Kidney (tissue), 14 donors: Measurements from ENCODE around the gene SDK1. TPM values are rescaled to one million over a fixed set of nuclear protein-coding genes. Genes with fewer than 3 reads are reported as not detected.

ENCODE experiments used
- DNase-seq, 5 donors: peaks; one replicate each; pipeline ENCODE4 v3.0.0-alpha.2; 2013 to 2020
- FAIRE-seq: peaks from 2 replicates; lab custom pipeline; 2012; peaks lifted over from hg19 to GRCh38; lab: Jason Lieb, UNC
- H3K27ac ChIP-seq, 2 donors: one replicate each; pipeline ENCODE4 v1.7.0; 2013; ENCODE audit warnings: low read depth in 2 of 2, low read length in 2 of 2, inconsistent platforms in 1 of 2
- H3K27me3 ChIP-seq: one replicate; pipeline ENCODE4 v1.7.1; 2013; ENCODE audit warnings: low read length, inconsistent platforms; ENCODE audit not compliant: control insufficient read depth, insufficient read depth
- H3K36me3 ChIP-seq, 3 donors: one replicate each; pipeline versions ENCODE4 v1.7.0 to v1.7.1; 2013; ENCODE audit warnings: low read length in 3 of 3, control low read depth in 1 of 3, inconsistent platforms in 1 of 3; ENCODE audit not compliant: insufficient read depth in 3 of 3, control insufficient read depth in 2 of 3
- H3K4me1 ChIP-seq, 3 donors: one replicate each; pipeline versions ENCODE4 v1.7.0 to v1.7.1; 2013; ENCODE audit warnings: low read length in 3 of 3, inconsistent platforms in 1 of 3, low read depth in 1 of 3; ENCODE audit not compliant: control insufficient read depth in 2 of 3, insufficient read depth in 2 of 3
- H3K4me3 ChIP-seq, 3 donors: one replicate each; pipeline versions ENCODE4 v1.7.0 to v1.8.1; 2013; ENCODE audit warnings: low read length in 3 of 3, control low read depth in 1 of 3, inconsistent platforms in 1 of 3
- H3K9ac ChIP-seq, 3 donors: one replicate each; pipeline versions ENCODE4 v1.7.0 to v1.7.1; 2013; ENCODE audit warnings: low read length in 3 of 3, control low read depth in 1 of 3, inconsistent platforms in 1 of 3
- H3K9me3 ChIP-seq, 3 donors: one replicate each; pipeline versions ENCODE4 v1.7.0 to v1.7.1; 2013; ENCODE audit warnings: low read length in 3 of 3, control low read depth in 1 of 3, inconsistent platforms in 1 of 3; ENCODE audit not compliant: control insufficient read depth in 2 of 3, insufficient read depth in 1 of 3
- intact Hi-C: fragments of 100-400 bp; cut with DNase I; formaldehyde crosslinking; loops from one replicate; pipeline ENCODE4 v1.11.1; 2022
- polyA plus RNA-seq: library from polyadenylated mRNA; stranded (reverse); fragments of 350-450 nt; fragmentation: Illumina TruSeq; extraction: RNeasy Lipid Tissue Mini Kit (QIAGEN cat#74804); gene quantifications from one replicate; pipeline ENCODE4 v1.2.3, GENCODE V29; 2014; ENCODE audit warnings: low read depth, low replicate concordance; ENCODE audit not compliant: insufficient read depth
- total RNA-seq: library from RNA; stranded (reverse); fragmentation: NEBNext Ultra II Directional; extraction: Animal tissue kit (Norgen Biotek cat#: 25700); gene quantifications from one replicate; pipeline ENCODE4 v1.2.1, GENCODE V29; 2021
- TF ChIP-seq, protein P1 (sequence below): IDR thresholded peaks from 3 replicates; pipeline ENCODE4 v1.5.1; 2012; ENCODE audit warnings: mild to moderate bottlenecking, moderate library complexity, borderline replicate concordance; ENCODE audit not compliant: insufficient read depth; ENCODE audit errors: extremely low read depth
- donor health status: control.
- donor health status: control.
- donor health status: control.
- donor health status: control.
- donor health status: control.
- donor health status: DM: yes; HTN: yes; CAD: no.
- donor health status: Normal renal cell carcinoma (clear cell type).

SDK1 gene
- total and polyA plus RNA-seq, 2 donors from 2014 or later, result 2.0 to 38.3 TPM

DNA sequence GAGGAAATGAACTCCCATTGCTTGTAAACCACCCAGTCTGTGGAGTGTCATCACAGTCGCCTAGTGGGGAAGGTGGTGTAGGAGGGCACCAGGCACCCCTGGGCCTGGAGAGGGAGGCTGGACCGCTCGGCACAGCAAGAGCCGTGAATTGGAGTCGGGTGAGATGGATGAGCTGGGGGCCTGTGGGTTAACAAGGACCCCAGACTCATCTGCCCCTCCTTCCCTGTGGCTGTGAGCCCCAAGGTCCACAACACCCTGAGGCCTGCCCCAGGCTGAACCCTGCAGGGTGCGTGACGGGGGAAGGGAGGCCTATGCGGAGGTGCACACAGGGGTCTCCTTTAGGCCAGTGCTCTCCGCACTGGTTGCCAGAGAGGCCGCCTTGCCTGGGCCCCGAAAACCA is 799.6 kb downstream of the SDK1 start:
- no peak for FAIRE-seq

GRCh38 chr7:4102231-4102841 is 801.3 kb downstream of the SDK1 start:
- TF ChIP-seq, protein P1, sequence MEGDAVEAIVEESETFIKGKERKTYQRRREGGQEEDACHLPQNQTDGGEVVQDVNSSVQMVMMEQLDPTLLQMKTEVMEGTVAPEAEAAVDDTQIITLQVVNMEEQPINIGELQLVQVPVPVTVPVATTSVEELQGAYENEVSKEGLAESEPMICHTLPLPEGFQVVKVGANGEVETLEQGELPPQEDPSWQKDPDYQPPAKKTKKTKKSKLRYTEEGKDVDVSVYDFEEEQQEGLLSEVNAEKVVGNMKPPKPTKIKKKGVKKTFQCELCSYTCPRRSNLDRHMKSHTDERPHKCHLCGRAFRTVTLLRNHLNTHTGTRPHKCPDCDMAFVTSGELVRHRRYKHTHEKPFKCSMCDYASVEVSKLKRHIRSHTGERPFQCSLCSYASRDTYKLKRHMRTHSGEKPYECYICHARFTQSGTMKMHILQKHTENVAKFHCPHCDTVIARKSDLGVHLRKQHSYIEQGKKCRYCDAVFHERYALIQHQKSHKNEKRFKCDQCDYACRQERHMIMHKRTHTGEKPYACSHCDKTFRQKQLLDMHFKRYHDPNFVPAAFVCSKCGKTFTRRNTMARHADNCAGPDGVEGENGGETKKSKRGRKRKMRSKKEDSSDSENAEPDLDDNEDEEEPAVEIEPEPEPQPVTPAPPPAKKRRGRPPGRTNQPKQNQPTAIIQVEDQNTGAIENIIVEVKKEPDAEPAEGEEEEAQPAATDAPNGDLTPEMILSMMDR, result no peak
- intact Hi-C loops, result no loop called here
- H3K27me3 ChIP-seq, result no peaks in the 10 kb centered on the region

More for the DNA sequence above, 799.6 kb downstream of the SDK1 start:
- Histone ChIP-seq H3K36me3 (no peaks in the 10 kb centered on the region), H3K9ac (no peak overlapping the region), H3K27ac (no peak overlapping the region), H3K27me3 (no peaks in the 10 kb centered on the region), H3K4me3 (no peak overlapping the region), H3K4me1 (no peaks in the 10 kb centered on the region), H3K9me3 (no peaks in the 10 kb centered on the region)
- intact Hi-C loops, result no loop called here
- DNase-seq, result no peak
- TF ChIP-seq, protein P1, result no peak

DNA sequence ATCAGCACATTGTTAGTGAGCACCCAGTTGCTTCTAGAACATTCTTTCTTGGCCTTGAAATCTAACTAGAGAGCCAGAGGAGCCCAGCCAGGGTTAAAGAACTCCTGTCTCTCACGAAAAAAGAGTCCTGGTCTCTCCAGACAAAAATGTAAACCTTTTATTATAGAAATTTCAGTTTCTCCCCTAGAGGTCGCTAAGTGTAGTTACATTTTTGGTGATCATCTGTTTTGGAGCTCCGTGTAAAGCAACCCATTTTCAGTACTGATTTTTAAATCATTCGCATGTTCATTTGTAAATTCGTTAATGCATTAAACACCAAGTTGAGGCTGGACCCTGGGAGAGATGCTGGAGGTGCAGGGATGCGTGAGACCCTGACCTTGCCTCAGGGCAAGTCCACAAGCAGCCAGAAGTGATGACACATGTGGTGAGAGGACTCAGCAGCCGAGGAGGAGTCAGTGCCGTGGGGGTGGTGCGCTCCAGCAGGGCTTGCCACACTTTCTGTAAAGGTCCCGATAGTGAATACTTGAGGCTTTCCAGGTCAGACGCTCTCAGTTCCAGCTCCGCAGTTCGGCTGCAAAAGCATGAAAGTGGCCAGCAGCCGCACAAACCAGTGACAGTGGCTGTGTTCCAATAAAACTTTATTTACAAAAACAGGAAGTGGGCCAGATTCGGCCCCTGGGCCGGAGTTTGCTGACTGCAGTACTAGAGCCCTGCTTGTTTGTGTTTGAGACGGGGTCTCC is 802.5 kb downstream of the SDK1 start:
- intact Hi-C loops, result no loop called here
- Histone ChIP-seq H3K4me3 (no peak overlapping the region), H3K36me3 (no peaks in the 10 kb centered on the region), H3K4me1 (no peaks in the 10 kb centered on the region), H3K27ac (no peak overlapping the region), H3K9me3 (no peaks in the 10 kb centered on the region), H3K9ac (no peak overlapping the region), H3K27me3 (no peaks in the 10 kb centered on the region)
- TF ChIP-seq, protein P1, result no peak
- FAIRE-seq (no peak), DNase-seq (no peak)

More at GRCh38 chr7:4102231-4102841, 801.3 kb downstream of the SDK1 start:
- Histone ChIP-seq H3K4me1 (no peaks in the 10 kb centered on the region), H3K9ac (no peak overlapping the region), H3K36me3 (no peaks in the 10 kb centered on the region), H3K4me3 (no peak overlapping the region), H3K9me3 (no peaks in the 10 kb centered on the region), H3K27ac (no peak overlapping the region)
- FAIRE-seq (no peak), DNase-seq (no peak)
